K562 treated with DMSO at 1 percent for 12 hours (cell line): Measurements from ENCODE around the gene ZDHHC6. TPM values are rescaled to one million over a fixed set of nuclear protein-coding genes. Genes with fewer than 3 reads are reported as not detected.

ENCODE experiments used
- total RNA-seq: library from RNA; unstranded; fragments of 300-600 nt; gene quantifications from 2 replicates; pipeline ENCODE4 v1.2.3, GENCODE V29; 2022; ENCODE audit not compliant: insufficient read depth

The ZDHHC6 gene, protein sequence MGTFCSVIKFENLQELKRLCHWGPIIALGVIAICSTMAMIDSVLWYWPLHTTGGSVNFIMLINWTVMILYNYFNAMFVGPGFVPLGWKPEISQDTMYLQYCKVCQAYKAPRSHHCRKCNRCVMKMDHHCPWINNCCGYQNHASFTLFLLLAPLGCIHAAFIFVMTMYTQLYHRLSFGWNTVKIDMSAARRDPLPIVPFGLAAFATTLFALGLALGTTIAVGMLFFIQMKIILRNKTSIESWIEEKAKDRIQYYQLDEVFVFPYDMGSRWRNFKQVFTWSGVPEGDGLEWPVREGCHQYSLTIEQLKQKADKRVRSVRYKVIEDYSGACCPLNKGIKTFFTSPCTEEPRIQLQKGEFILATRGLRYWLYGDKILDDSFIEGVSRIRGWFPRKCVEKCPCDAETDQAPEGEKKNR
- 4.1 and 20.8 TPM in 2 replicates for total RNA-seq

DNA sequence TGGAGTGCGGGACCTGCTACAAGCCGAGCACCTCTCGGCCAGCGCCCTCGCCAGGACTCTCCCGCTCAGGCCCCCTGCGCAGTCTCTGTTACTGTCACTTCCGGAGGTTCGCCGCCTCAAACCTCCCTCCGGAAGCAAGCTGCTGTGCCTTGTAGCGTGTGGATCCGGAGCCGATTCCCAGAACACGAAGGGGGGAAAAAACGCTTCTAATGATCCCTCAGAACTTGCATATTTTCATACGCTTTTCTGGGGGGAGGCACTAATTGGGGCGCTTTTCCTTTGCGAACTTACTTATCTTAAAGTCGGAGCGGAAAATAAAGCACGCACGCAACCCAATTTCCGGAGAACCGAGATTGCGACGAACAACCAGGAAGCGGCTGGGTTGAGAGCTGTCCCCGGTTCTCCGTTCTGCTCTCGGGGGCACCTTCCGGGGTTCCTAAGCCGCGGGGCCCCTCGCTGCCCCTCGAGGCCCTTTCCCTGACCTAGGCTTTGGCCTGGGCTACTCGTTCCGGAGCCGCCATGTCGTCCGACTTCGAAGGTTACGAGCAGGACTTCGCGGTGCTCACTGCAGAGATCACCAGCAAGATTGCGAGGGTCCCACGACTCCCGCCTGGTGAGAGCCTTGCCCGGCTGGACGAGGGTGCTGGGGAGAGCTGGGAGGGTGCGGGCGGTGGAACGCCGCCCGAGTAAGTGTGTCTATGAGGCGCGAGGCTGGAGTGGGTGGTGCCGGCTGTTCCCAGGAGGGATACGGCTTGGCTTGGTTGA, at the start of gene ZDHHC6, which contains the start of gene VTI1A:
Gene ZDHHC6, minus strand, starts transcription at position 60 of the 765 bp plus-strand sequence. CDS start 1,478 bp downstream, outside the sequence.
Gene VTI1A, plus strand, starts transcription at position 361 of the 765 bp plus-strand sequence. Its CDS starts 159 bp downstream, at position 520.

Other genes with a start within 250 kb of the ZDHHC6 start
- not detected in 2 replicates for gene TECTB, start 163.5 kb downstream of the ZDHHC6 start, total RNA-seq
- gene ACSL5, start 72.8 kb downstream of the ZDHHC6 start, total RNA-seq: 0.39 and 0.58 TPM in 2 replicates
- 4.1 and 10.8 TPM in 2 replicates for gene VTI1A, start 301 bp upstream of the ZDHHC6 start, total RNA-seq